Peyer's patch (tissue), 4 donors: Measurements from ENCODE around the gene NET1.

ENCODE experiments used
- POLR2A ChIP-seq, 2 donors: fragments of 450-650 bp; IDR thresholded peaks; one replicate each; pipeline ENCODE4 v1.5.1; 2017; ENCODE audit warnings: antibody characterized with exemption in 2 of 2, mild to moderate bottlenecking in 2 of 2, moderate library complexity in 2 of 2
- TF ChIP-seq, protein P1 (sequence below), 6 experiments: fragments of 450-650 bp in 4 of 6; fragments of 200-600 bp in 2 of 6; sonication (generic) in 1 of 6; IDR thresholded peaks; one replicate each; pipeline ENCODE4 v1.5.1; 2017 to 2019; ENCODE audit warnings: antibody characterized with exemption in 6 of 6, mild to moderate bottlenecking in 3 of 6, moderate library complexity in 1 of 6

GRCh38 chr10:5391790-5392189 is 20.6 kb upstream of the NET1 start:
- TF ChIP-seq, protein P1, sequence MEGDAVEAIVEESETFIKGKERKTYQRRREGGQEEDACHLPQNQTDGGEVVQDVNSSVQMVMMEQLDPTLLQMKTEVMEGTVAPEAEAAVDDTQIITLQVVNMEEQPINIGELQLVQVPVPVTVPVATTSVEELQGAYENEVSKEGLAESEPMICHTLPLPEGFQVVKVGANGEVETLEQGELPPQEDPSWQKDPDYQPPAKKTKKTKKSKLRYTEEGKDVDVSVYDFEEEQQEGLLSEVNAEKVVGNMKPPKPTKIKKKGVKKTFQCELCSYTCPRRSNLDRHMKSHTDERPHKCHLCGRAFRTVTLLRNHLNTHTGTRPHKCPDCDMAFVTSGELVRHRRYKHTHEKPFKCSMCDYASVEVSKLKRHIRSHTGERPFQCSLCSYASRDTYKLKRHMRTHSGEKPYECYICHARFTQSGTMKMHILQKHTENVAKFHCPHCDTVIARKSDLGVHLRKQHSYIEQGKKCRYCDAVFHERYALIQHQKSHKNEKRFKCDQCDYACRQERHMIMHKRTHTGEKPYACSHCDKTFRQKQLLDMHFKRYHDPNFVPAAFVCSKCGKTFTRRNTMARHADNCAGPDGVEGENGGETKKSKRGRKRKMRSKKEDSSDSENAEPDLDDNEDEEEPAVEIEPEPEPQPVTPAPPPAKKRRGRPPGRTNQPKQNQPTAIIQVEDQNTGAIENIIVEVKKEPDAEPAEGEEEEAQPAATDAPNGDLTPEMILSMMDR (IDR thresholded peaks at IDR 0.05), result no peak
- no peak for TF ChIP-seq POLR2A (IDR thresholded peaks at IDR 0.05)
